H1 (cell line): Measurements from ENCODE around the gene PUSL1. TPM values are rescaled to one million over a fixed set of nuclear protein-coding genes. Genes with fewer than 3 reads are reported as not detected.

Experiments
- CBX8 ChIP-seq: fragments of 300-800, 300-1000 bp; sonication (generic); IDR thresholded peaks from 2 replicates; pipeline ENCODE4 v1.7.1; 2016; ENCODE audit warnings: low read depth, low read length, borderline replicate concordance
- SRF ChIP-seq: IDR thresholded peaks from 2 replicates; pipeline ENCODE4 v1.6.1; 2011; ENCODE audit warnings: mild to moderate bottlenecking, low read depth, low read length, moderate library complexity
- polyA plus RNA-seq, 7 experiments: library from polyadenylated mRNA; depleted of rRNA in 3 of 7; stranded (reverse) in 5 of 7; unstranded in 2 of 7; fragments of >200 nt in 5 of 7; fragments of 200-250 nt in 2 of 7; gene quantifications; 1 replicate in 5 of 7; 2 replicates in 1 of 7; 4 replicates in 1 of 7; pipeline versions ENCODE4 v1.2.1 to v1.2.3, GENCODE V29; 2011 to 2013; ENCODE audit warnings: missing spikeins in 2 of 7, mixed read lengths in 2 of 7
- total RNA-seq: library from RNA; stranded (reverse); fragmentation: NEBNext Ultra II Directional; extraction: Animal tissue kit (Norgen Biotek cat#: 25700); gene quantifications from 2 replicates; pipeline ENCODE4 v1.2.1, GENCODE V29; 2021

Gene PUSL1
- total and polyA plus RNA-seq, 2 of the 8 experiments (the other 6 are each of a cell fraction or from before 2014, with no cell fraction given): 38.8 to 87.4 TPM

DNA sequence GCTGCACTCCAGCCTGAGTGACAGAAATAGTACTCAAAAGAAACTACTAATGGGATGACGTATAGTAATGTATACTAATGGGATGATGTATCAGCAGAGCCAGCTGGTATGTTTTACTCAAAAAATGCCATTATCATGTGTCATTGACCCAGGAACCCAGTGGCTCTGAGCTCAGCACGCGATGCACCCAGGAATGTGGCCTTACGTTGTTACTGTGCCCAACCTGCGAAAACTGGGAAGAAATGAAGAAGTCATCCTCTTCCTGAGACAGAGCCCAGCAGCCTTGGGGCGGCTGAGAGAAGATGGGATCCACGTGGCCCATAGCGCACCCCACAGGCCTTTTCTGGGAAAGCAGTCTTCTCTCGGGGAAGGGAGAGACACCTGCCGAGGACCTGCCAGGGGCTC, 43.5 kb upstream of the PUSL1 start (continued):
- TF ChIP-seq CBX8 (no peak), SRF (no peak)
